EH (cell line): ENCODE results near the gene CLEC2A.
A peak's percentile ranks its signal among the peaks of the same experiment; 100 is the strongest.

ENCODE experiments used
- DNase-seq: peaks from one replicate; pipeline ENCODE4 v3.0.0-alpha.2; 2015; ENCODE audit warnings: low read depth

The CLEC2A gene

GRCh38 chr12:9933958-9934357 is 1.8 kb upstream of the CLEC2A start:
- no peak for DNase-seq

GRCh38 chr12:9931245-9931644 is 925 bp downstream of the CLEC2A start:
- no peak for DNase-seq

GRCh38 chr12:9928607-9929006 is 3.6 kb downstream of the CLEC2A start:
- no peak for DNase-seq

- no peak for DNase-seq
Observed at GRCh38 chr12:9926876-9927275, 5.3 kb downstream of the CLEC2A start.

- DNase-seq, result peak; percentile 36
Observed at GRCh38 chr12:9925705-9926393, 6.3 kb downstream of the CLEC2A start.

- DNase-seq, result no peak
Observed at GRCh38 chr12:9922429-9922828, 9.7 kb downstream of the CLEC2A start.

- DNase-seq, result no peak
Observed at GRCh38 chr12:9920451-9920850, 11.7 kb downstream of the CLEC2A start.

GRCh38 chr12:9919443-9919842 is 12.7 kb downstream of the CLEC2A start:
- DNase-seq, result no peak

GRCh38 chr12:9911708-9912107 is 20.5 kb downstream of the CLEC2A start:
- no peak for DNase-seq

- no peak for DNase-seq
Observed at GRCh38 chr12:9910716-9911421, 21.3 kb downstream of the CLEC2A start.

- no peak for DNase-seq
Observed at GRCh38 chr12:9909724-9910123, 22.4 kb downstream of the CLEC2A start.

GRCh38 chr12:9908350-9908749 is 23.8 kb downstream of the CLEC2A start:
- DNase-seq, result no peak

- DNase-seq, result no peak
Observed at GRCh38 chr12:9907769-9908168, 24.4 kb downstream of the CLEC2A start.

- DNase-seq, result no peak
Observed at GRCh38 chr12:9906873-9907272, 25.3 kb downstream of the CLEC2A start.

- no peak for DNase-seq
Observed at GRCh38 chr12:9902539-9903228, 29.5 kb downstream of the CLEC2A start.

GRCh38 chr12:9900930-9901329 is 31.2 kb downstream of the CLEC2A start:
- DNase-seq, result no peak

- DNase-seq, result no peak
Observed at GRCh38 chr12:9899209-9899608, 33.0 kb downstream of the CLEC2A start.

GRCh38 chr12:9897535-9897934 is 34.6 kb downstream of the CLEC2A start:
- DNase-seq, result no peak

GRCh38 chr12:9895215-9895971 is 36.8 kb downstream of the CLEC2A start:
- DNase-seq, result no peak

GRCh38 chr12:9888665-9889273 is 43.4 kb downstream of the CLEC2A start:
- DNase-seq, result no peak

GRCh38 chr12:9883175-9883574 is 49.0 kb downstream of the CLEC2A start:
- no peak for DNase-seq

GRCh38 chr12:9881988-9882387 is 50.2 kb downstream of the CLEC2A start:
- DNase-seq, result no peak
